NCI-H187 (cell line): ENCODE data around the gene KLRC4.
"Not testable (repeated sequence)": the region's sequence is repeated elsewhere in the genome, so short reads cannot be mapped to it uniquely, and the experiment has no call there.

Source experiments
- DNase-seq, 2 experiments: peaks; one replicate each; lab custom pipeline; 2025; lab: John Stamatoyannopoulos, UW

Gene KLRC4

GRCh38 chr12:10368206-10369171, 41.1 kb downstream of the KLRC4 start:
- DNase-seq: no peak

GRCh38 chr12:10367714-10368113, 41.8 kb downstream of the KLRC4 start:
- not testable (repeated sequence) for DNase-seq

GRCh38 chr12:10366875-10367274, 42.7 kb downstream of the KLRC4 start:
- no peak for DNase-seq

GRCh38 chr12:10365696-10366405, 43.7 kb downstream of the KLRC4 start:
- DNase-seq: peak in 1 of 2 experiments; percentile 28

- DNase-seq: peak; percentile 40 to 79
Observed at GRCh38 chr12:10364815-10365622, 44.5 kb downstream of the KLRC4 start.

- DNase-seq: peak in 1 of 2 experiments; percentile 79
Observed at GRCh38 chr12:10363914-10364814, 45.4 kb downstream of the KLRC4 start.

GRCh38 chr12:10363658-10363913, 46.0 kb downstream of the KLRC4 start:
- DNase-seq: peak in 1 of 2 experiments; percentile 21

GRCh38 chr12:10362828-10363657, 46.5 kb downstream of the KLRC4 start:
- DNase-seq: peak in 1 of 2 experiments; percentile 43

GRCh38 chr12:10362325-10362724, 47.2 kb downstream of the KLRC4 start:
- DNase-seq: peak in 1 of 2 experiments; percentile 21

GRCh38 chr12:10361622-10362021, 47.9 kb downstream of the KLRC4 start:
- no peak for DNase-seq

GRCh38 chr12:10361084-10361483, 48.5 kb downstream of the KLRC4 start:
- DNase-seq: peak; percentile 67 to 85

GRCh38 chr12:10358969-10359368, 50.6 kb downstream of the KLRC4 start:
- DNase-seq: no peak

GRCh38 chr12:10358131-10358530, 51.4 kb downstream of the KLRC4 start:
- no peak for DNase-seq
